SK-N-SH (cell line): ENCODE data around the gene NAPA.

Source experiments
- MXI1 ChIP-seq: IDR thresholded peaks from 2 replicates; pipeline ENCODE4 v1.6.1; 2012; ENCODE audit warnings: mild to moderate bottlenecking, low read depth, low read length, improper control_type of control experiment
- POLR2AphosphoS5 ChIP-seq: IDR thresholded peaks from 2 replicates; pipeline ENCODE4 v1.6.1; 2012; ENCODE audit warnings: low read depth, low read length
- TF ChIP-seq, protein P1 (sequence below): IDR thresholded peaks from 2 replicates; pipeline ENCODE4 v1.6.1; 2012; ENCODE audit warnings: mild to moderate bottlenecking, low read depth, low read length, moderate library complexity
- TF ChIP-seq, protein P2 (sequence below): fragments of 200-600 bp; sonication (generic); IDR thresholded peaks from 2 replicates; pipeline ENCODE4 v1.6.1; 2017; ENCODE audit warnings: antibody characterized with exemption, mild to moderate bottlenecking, moderate library complexity
- TF ChIP-seq, protein P3 (sequence below): IDR thresholded peaks from 2 replicates; pipeline ENCODE4 v1.4.0; 2012; ENCODE audit warnings: low read depth

DNA sequence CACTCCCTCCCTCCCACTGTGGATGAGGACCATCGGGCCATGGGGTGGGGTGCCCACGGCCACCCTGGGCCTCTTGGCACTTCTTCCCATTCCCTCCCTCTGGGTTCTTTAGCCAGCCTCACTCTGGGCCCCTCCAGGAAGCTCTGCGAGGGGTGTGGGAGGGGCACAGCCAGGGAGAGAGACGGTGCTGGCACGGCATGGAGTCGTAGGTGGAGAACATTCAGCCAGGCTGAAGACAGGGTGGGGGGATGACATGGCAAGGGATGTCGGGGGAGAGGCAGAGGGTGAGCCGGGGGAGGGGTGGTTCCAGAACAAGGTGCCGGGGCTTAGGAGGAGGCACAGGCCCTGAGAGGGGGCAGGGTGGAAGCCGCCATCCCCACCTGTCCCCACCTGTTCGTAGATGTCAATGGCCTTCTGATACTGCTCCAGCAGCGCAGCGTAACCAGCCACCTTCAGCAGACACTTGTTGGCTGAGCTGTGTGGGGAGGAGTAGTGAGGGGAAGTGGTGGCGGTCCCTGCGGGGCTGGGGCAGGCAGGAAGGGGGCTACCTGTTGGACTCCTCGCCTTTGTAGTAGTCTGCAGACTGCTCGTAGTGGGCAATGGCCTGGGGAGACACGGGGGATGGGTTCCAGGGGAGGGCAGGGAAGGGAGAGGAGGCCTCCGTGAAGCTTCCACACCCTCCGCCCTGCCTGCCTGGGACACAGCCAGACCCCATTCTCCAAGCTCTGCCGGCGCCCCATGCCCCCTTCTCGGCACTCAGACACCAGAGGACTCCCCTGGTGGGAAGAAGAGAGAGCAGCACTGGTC lies 22.1 kb downstream of the NAPA start:
- TF ChIP-seq POLR2AphosphoS5, result no peak
- TF ChIP-seq, protein P1, sequence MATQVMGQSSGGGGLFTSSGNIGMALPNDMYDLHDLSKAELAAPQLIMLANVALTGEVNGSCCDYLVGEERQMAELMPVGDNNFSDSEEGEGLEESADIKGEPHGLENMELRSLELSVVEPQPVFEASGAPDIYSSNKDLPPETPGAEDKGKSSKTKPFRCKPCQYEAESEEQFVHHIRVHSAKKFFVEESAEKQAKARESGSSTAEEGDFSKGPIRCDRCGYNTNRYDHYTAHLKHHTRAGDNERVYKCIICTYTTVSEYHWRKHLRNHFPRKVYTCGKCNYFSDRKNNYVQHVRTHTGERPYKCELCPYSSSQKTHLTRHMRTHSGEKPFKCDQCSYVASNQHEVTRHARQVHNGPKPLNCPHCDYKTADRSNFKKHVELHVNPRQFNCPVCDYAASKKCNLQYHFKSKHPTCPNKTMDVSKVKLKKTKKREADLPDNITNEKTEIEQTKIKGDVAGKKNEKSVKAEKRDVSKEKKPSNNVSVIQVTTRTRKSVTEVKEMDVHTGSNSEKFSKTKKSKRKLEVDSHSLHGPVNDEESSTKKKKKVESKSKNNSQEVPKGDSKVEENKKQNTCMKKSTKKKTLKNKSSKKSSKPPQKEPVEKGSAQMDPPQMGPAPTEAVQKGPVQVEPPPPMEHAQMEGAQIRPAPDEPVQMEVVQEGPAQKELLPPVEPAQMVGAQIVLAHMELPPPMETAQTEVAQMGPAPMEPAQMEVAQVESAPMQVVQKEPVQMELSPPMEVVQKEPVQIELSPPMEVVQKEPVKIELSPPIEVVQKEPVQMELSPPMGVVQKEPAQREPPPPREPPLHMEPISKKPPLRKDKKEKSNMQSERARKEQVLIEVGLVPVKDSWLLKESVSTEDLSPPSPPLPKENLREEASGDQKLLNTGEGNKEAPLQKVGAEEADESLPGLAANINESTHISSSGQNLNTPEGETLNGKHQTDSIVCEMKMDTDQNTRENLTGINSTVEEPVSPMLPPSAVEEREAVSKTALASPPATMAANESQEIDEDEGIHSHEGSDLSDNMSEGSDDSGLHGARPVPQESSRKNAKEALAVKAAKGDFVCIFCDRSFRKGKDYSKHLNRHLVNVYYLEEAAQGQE, result no peak
- TF ChIP-seq, protein P2, sequence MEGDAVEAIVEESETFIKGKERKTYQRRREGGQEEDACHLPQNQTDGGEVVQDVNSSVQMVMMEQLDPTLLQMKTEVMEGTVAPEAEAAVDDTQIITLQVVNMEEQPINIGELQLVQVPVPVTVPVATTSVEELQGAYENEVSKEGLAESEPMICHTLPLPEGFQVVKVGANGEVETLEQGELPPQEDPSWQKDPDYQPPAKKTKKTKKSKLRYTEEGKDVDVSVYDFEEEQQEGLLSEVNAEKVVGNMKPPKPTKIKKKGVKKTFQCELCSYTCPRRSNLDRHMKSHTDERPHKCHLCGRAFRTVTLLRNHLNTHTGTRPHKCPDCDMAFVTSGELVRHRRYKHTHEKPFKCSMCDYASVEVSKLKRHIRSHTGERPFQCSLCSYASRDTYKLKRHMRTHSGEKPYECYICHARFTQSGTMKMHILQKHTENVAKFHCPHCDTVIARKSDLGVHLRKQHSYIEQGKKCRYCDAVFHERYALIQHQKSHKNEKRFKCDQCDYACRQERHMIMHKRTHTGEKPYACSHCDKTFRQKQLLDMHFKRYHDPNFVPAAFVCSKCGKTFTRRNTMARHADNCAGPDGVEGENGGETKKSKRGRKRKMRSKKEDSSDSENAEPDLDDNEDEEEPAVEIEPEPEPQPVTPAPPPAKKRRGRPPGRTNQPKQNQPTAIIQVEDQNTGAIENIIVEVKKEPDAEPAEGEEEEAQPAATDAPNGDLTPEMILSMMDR, result no peak
- TF ChIP-seq MXI1, result no peak
- TF ChIP-seq, protein P3, sequence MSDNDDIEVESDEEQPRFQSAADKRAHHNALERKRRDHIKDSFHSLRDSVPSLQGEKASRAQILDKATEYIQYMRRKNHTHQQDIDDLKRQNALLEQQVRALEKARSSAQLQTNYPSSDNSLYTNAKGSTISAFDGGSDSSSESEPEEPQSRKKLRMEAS, result no peak
